NCI-H748 (cell line): Measurements from ENCODE around the gene AMDHD2.
"Not testable (repeated sequence)": the region's sequence is repeated elsewhere in the genome, so short reads cannot be mapped to it uniquely, and the experiment has no call there.

ENCODE experiments used
- DNase-seq: peaks from one replicate; lab custom pipeline; 2025; ENCODE audit not compliant: unreplicated experiment; lab: John Stamatoyannopoulos, UW

The AMDHD2 gene

GRCh38 chr16:2531696-2532493, 11.7 kb downstream of the AMDHD2 start:
- peak; percentile 94 for DNase-seq

DNA sequence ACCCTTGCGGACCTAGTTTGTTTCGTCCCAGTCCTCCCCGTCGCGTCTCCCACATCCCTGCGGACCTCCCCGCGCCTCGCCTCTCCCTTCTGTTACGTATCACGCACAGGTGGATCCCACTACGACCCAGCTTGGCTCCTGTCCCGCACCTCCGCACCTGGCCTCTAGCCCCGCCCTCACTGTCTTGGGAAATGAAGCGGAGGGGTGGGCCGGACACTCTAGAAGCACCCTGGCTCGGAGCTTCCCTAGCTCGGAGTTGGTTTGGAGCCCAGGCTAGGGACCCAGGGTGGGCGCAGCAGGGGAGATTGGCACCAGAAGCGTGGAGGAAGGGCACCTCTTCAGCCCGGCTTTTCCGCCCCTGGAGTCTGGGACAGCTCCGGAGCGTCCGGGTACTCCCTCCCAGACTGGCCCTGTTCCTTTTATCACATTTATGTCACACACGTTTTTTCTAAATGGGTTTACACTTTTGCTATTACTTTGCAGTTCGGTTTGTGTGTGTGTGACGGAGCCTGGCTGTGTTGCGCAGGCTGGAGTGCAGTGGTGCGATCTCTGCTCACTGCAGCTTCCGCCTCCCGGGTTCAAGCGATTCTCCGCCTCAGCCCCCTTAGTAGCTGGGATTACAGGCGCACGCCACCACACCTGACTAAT, 12.4 kb downstream of the AMDHD2 start:
- DNase-seq, result peak; percentile 50

DNA sequence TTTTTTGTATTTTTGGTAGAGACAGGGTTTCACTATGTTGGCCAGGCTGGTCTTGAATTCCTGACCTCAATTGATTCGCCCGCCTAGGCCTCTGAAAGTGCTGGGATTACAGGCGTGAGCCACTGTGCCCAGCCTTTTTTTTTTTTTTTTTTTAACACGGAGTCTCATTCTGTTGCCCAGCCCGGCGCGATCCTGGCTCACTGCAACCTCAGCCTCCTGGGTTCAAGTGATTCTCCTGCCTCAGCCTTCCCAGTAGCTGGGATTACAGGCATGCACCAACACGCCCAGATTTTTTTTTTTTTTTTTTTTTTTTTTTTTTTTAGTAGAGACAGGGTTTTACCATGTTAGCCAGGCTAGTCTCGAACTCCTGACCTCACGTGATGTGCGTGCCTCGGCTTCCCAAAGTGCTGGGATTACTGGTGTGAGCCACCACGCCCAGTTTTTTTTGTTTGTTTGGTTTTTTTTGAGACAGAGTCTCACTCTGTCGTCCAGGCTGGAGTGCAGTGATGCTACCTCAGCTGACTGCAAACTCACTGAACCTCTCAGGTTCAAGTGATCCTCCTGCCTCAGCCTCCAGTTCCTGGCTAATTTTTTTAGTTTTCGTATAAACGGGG, 13.1 kb downstream of the AMDHD2 start:
- not testable (repeated sequence) for DNase-seq

- no peak for DNase-seq
Measured at GRCh38 chr16:2533912-2534311, 13.7 kb downstream of the AMDHD2 start.

- not testable (repeated sequence) for DNase-seq
Measured at GRCh38 chr16:2534335-2534734, 14.2 kb downstream of the AMDHD2 start.

DNA sequence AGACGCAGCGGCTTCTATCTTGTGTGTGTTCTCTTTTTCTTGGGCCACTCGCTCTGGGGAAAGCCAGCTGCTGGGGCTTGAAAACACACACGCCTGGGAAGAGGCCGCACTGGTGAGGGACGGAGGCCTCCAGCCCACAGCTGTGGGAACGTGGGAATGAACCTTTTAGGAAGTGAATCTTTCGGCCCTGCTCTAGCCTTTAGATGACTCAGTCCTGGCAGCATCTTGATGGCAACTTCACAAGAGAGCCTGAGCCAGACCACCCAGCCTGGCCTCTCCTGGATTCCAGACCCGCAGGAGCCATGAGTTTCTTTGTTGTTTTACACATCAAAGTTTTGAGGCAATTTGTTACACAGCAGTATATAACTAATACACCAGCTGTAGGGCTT, 15.4 kb downstream of the AMDHD2 start:
- no peak for DNase-seq

GRCh38 chr16:2537451-2538379, 17.5 kb downstream of the AMDHD2 start, which contains the start of gene PDPK1:
Gene PDPK1 (plus strand): TSS chr16:2538021. CDS start chr16:2538113, 92 bp downstream.
- peak; percentile 92 for DNase-seq

GRCh38 chr16:2539192-2539844, 19.1 kb downstream of the AMDHD2 start:
- DNase-seq, result not testable (repeated sequence)

DNA sequence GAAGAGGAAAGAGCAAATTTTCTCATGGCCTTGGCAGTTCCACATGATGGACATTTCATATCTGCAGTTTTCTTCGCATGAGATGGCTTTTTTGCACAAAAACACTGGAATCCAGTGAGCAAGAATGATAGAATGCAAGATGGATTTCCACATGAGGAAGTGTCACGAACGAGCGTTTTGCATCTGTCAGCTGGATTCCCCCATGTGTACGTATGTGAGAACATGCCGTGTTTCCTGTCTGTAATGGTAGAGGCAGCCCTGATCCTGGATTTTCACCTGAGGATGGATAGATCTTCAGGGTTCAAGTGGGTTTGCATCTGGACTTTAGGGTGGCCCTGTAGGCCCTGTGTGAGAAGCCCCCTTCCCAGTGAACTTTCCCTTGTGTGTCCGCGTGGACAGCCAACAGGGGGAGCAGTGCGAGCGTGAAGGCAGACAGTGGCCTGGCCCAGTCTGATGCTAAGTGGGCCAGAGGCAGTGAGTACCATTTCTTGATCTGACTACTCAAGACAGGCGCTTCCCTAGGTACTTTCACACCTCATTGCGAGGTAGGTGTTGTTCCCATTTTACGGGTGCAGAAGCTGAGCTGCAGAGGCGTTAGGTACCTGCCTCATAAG, 19.8 kb downstream of the AMDHD2 start:
- not testable (repeated sequence) for DNase-seq

- not testable (repeated sequence) for DNase-seq
Measured at GRCh38 chr16:2540912-2541311, 20.7 kb downstream of the AMDHD2 start.

DNA sequence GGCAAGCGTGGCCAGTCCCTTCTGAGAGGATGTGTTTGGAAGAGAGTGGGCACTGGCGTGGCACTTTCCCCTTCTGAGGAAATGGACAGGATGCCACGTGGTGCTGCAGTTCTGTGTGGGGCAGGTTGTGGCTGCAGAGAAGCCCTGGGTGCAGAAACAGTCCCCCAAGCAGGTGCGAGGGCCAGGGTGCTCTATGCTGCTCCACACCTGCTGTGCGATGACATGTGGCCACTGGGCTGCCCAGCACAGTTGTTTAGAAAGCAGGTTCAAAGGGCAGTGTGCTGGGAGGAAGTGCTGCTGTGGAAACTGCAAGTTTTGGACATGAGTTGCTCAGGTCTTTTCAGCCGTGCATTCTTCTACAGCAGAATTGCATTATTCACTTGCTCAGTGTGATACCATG, 21.2 kb downstream of the AMDHD2 start:
- not testable (repeated sequence) for DNase-seq

GRCh38 chr16:2543771-2544170, 23.6 kb downstream of the AMDHD2 start:
- not testable (repeated sequence) for DNase-seq

GRCh38 chr16:2550283-2550878, 30.2 kb downstream of the AMDHD2 start:
- DNase-seq, result not testable (repeated sequence)

DNA sequence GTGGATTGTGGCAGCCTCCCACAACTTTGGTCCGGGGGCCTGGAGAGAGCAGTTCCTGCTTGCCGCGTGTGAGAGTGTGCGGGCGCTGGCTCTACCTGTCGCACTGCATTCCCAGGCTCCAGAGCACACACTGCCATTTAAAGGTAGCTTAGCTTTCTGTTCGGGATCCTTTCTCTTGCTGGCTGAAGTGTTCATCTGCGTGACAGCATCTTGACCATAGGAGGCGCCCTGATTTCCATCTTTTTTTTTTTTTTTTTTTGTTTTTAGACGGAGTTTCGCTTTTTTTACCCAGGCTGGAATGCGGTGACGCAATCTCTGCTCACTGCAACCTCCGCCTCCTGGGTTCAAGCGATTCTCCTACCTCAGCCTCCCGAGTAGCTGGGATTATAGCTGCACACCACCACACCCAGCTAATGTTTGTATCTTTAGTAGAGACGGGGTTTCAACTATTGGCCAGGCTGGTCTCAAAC, 31.3 kb downstream of the AMDHD2 start:
- not testable (repeated sequence) for DNase-seq

GRCh38 chr16:2554709-2555425, 34.7 kb downstream of the AMDHD2 start:
- not testable (repeated sequence) for DNase-seq

DNA sequence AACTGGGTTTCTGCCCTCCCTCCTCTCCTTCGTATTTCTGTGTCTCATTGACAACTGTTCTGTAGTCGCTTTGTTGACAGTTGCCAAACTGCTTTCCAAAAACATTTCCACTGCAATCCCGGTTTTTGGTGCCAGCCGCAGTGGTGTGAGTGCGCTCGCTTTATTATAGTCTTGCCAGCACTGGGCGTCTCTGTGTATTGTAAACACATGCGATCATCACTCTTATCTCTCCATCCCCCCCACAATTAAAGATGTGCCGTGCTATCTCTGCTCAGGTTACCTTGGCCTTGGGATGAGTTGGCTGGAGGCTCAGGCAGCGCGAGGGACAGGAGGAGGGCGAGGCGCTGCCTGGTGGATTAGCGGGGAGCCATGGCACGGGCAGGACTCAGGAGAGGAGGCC, 37.0 kb downstream of the AMDHD2 start:
- DNase-seq, result not testable (repeated sequence)

DNA sequence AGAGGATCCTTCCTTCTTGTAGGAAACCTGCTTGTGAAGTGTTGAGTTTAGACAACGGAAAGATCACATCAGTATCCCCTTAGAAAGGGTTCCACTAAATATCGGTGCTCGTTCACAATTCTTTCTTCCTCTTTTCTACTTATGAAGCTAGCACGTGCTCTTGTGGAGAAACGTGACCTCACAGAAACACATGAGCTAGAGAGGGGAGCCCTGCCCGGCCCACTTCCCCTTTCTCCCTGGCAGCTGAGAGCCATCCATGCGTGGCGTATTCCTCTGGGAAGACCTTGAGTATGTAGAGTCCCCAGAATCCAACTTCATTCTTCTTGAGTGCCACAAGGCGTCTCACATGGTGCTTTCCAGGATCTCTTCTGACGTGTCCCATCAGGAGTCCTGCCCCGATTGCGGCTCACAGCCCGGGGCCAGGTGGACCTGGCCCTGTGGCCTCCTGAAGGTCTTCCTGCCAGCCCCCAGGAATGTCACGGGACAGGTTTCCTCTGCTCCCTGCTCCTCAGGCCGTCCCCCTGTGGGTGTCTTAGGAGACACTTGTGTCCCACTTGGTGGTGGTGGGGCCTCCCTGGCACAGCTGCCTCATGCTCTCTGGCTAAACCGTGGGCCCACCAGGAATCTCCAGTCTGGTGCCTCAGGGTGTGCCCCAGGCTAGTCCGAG, 40.1 kb downstream of the AMDHD2 start:
- DNase-seq, result not testable (repeated sequence)

DNA sequence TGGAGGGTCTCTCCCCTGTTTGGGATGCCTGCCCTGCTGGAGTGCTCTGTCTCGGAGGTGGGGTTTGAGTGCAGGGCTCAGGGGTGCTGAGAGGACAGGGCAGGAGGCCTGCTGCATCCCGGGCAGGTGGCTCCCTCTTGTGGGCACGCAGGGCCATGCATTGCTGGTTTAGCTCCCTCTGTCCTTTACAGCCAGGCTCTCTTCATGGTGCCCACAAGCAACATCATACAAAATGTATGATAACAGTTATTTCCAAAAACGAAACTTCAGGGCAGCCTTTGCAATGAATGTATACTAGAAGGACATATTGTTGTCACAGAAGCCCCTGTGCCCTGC, 40.6 kb downstream of the AMDHD2 start:
- DNase-seq, result not testable (repeated sequence)
